Measurements from ENCODE around the gene ERI3.

GRCh38 chr1:44218503-44219300 is 136.4 kb downstream of the ERI3 start:
- TF ChIP-seq POLR2A (IDR thresholded peaks at IDR 0.05): no peak
- no peak for TF ChIP-seq CTCF (IDR thresholded peaks at IDR 0.05)
